KOPT-K1 (cell line): Measurements from ENCODE around the gene MIOX.

Source experiments
- H3K27ac ChIP-seq: fragments of 200-600 bp; sonication (generic); 2 replicates; pipeline ENCODE4 v1.5.1; 2016; ENCODE audit warnings: antibody characterized with exemption, mild to moderate bottlenecking, low read depth, low read length; ENCODE audit not compliant: poor library complexity, severe bottlenecking
- H3K36me3 ChIP-seq: fragments of 200-600 bp; sonication (generic); 2 replicates; pipeline ENCODE4 v1.5.1; 2017; ENCODE audit warnings: antibody characterized with exemption, mild to moderate bottlenecking, low read length, moderate library complexity; ENCODE audit not compliant: insufficient read depth
- H3K9me3 ChIP-seq: fragments of 200-600 bp; sonication (generic); 2 replicates; pipeline ENCODE4 v1.5.1; 2017; ENCODE audit warnings: antibody characterized with exemption, low read length, mild to moderate bottlenecking; ENCODE audit not compliant: insufficient read depth, poor library complexity, severe bottlenecking

Gene MIOX

DNA sequence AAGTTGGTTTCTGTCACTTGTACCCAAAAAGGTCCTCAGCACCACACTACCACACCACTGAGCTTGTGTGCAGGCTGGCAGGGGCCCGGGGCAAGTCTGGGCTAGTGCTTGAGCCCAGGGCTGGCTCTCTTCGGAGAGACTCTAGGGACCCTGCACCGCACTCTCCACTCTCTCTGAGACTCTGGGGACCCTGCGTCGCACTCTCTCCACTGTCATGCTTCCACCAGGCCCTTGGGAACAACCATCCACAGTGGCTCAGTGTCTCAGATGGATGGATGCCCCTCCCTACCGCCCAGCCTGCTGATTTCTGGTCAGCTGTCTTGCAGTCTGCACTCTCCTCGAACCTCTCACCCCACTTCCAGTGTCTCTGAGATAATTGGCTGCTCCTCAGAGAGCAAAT, 9.8 kb upstream of the MIOX start:
- Histone ChIP-seq H3K27ac (no peak overlapping the region), H3K36me3 (no peaks in the 10 kb centered on the region), H3K9me3 (no peaks in the 10 kb centered on the region)

DNA sequence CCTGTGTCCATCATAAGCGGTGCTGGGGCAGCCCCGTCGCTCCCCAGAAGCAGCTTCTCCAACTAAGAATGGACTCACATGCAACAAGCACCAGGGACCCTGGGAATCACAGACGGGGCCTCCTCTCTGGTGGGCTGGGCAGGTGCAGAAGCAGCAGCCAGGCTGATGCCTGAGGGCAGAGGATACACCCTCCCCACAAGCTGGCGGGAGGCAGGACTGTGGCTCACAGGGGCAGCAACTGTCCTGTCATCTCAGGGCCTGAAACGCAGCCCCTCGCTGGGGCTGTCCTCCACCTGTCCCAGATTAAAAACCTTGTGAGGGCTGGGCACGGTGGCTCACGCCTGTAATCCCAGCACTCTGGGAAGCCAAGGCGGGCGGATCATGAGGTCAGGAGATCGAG, 8.7 kb upstream of the MIOX start:
- H3K9me3 ChIP-seq = no peaks in the 10 kb centered on the region
- no peak overlapping the region for H3K27ac ChIP-seq
- H3K36me3 ChIP-seq = no peaks in the 10 kb centered on the region

DNA sequence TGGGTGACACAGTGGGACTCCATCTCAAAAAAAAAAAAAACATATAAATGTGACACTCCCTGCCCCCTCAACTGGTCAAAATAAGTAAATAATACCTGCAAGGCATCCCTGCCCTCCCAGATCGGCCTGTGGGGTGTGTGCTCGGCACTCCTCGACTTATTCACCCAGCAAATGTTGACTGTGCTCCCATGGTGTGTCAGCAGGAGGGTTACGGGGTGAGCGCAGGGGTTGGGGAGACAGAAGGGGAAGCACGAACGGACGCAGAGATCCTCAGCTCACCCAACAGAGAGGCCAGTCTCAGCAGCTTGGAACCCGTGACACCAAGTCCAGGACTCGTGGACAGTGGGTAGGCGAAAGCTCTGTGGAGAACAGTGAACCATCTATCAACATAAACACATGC, 6.9 kb upstream of the MIOX start:
- H3K9me3 ChIP-seq = no peaks in the 10 kb centered on the region
- H3K27ac ChIP-seq = no peak overlapping the region
- H3K36me3 ChIP-seq = no peaks in the 10 kb centered on the region

DNA sequence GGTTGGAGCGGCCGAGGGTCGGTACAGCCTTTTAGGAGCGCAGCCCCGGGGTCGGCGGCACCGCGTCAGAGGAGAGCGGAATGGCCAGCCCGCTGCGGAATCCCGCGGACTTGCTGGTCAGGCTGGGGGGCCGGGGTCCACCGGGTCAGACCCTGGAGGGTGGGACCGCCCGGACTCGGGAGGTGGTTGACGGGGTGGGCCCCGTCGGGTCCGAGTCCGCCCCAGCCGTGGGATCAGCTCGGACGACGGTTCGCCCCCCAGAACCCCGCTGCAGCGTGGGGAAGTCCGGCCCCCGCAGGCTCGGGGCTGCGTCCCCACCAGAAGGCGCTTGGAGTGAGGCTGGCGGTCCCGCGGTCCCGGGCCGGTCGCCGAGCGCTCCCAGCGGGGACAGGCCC, 5.6 kb upstream of the MIOX start:
- no peak overlapping the region for H3K27ac ChIP-seq
- no peaks in the 10 kb centered on the region for H3K36me3 ChIP-seq
- no peaks in the 10 kb centered on the region for H3K9me3 ChIP-seq

DNA sequence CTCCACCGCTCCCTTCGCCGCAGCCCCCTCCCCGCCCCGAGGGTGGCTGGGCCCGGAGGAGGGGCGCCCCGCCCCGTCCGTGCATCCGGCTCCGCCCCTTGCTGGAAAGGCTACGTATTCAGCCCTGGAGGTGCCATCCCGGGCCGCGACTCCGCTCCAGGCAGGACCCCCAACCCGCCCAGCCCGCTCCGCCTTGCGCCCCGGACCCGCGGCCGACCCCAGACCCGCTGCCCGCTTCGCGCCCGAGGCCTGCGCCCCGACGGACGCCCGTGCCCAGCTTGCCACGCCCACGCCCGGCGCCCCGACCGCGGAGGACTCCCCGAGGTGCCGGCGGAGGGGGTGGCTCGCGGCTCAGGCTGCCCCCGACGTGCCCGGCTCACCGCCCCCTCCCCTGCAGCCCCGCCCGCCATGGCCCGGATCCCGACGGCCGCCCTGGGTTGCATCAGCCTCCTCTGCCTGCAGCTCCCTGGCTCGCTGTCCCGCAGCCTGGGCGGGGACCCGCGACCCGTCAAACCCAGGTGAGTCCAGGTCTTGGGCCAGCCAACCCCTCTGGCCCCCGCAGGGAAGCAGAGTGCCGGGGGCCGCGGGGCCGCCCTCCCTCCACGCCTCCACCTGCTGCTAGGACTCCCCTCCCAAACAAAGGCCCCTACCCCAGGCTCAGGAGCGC, 5.1 kb upstream of the MIOX start, which contains the start of gene ADM2:
TSS of gene ADM2 (plus strand) at position 104 of the 667 bp plus-strand sequence. CDS start at position 409, 305 bp downstream.
- Histone ChIP-seq H3K36me3 (no peaks in the 10 kb centered on the region), H3K27ac (no peak within 1 kb of the TSS), H3K9me3 (no peaks in the 10 kb centered on the region)

DNA sequence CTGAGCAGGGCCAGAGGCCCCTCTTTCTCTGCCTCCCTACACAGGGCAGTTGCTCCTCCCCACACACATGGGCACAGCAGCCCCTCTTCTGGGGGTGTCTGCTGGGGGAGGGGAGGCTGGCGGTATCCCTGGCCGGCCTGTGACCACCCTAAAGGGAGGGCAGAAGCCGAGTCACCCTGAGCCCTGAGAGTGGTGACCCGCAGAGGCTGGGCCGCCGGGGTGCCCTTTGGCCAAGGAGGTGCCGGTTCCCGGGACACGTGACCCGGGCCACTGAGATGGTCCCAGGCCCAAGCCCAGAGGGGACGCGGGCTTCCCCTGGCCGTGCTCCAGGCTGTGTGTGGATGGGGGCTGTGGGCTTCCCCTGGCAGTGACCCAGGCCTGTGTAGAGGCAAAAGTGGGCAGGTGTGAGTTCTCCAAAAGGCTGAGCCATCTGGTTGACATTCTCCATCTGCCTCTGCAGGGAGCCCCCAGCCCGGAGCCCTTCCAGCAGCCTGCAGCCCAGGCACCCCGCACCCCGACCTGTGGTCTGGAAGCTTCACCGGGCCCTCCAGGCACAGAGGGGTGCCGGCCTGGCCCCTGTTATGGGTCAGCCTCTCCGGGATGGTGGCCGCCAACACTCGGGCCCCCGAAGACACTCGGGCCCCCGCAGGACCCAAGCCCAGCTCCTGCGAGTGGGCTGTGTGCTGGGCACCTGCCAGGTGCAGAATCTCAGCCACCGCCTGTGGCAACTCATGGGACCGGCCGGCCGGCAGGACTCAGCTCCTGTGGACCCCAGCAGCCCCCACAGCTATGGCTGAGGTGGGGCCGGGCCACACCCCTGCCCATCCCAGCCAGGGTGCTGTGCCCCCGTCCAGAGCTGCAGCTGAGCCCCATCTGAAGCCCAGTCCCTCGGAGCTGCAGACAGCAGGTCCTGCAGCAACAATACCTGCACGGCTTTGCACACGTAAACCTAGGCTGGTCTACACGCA, 4.3 kb upstream of the MIOX start:
- no peak overlapping the region for H3K27ac ChIP-seq
- H3K9me3 ChIP-seq = no peaks in the 10 kb centered on the region
- H3K36me3 ChIP-seq = no peaks in the 10 kb centered on the region

DNA sequence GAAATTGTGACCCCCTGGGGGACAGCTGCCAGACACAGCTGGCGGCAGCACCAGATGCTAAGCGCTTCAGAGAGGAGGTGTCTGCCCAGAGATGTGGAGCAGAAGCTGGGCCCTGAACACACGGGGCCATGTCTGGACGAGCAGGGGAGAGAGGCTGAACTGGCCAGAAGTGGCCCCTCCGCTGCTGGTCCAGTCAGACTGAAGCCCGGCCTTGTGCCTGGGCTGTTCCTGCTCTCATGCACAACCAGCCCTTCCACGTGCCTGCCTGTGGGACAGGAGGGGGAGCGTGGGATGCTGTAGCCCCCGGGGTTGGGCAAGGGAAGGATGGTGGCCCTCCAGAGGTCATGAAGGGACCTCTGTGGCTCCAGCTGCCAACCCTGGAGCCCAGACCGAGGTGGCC, 3.6 kb upstream of the MIOX start:
- Histone ChIP-seq H3K9me3 (no peaks in the 10 kb centered on the region), H3K27ac (no peak overlapping the region), H3K36me3 (no peaks in the 10 kb centered on the region)

DNA sequence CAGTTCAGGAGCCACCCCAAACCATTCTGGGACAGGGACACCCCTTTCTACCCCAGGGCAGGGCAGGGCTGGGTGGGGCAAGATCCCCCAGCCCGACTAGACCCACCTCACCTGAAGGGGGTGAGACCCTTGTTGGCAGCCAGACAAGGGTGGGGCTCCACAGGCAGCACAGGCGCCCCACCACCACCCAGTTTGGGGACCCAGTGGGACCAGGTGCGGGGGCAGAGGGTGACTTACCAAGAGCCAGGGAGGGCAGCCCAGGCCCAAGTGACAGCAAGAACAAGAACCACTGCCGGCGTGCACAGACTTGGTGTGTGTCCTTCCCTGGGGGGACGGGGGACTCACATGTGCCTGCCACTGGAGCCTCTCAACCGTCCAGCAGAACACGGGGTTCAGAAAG, 3.1 kb upstream of the MIOX start:
- H3K36me3 ChIP-seq = no peaks in the 10 kb centered on the region
- no peak overlapping the region for H3K27ac ChIP-seq
- no peaks in the 10 kb centered on the region for H3K9me3 ChIP-seq

DNA sequence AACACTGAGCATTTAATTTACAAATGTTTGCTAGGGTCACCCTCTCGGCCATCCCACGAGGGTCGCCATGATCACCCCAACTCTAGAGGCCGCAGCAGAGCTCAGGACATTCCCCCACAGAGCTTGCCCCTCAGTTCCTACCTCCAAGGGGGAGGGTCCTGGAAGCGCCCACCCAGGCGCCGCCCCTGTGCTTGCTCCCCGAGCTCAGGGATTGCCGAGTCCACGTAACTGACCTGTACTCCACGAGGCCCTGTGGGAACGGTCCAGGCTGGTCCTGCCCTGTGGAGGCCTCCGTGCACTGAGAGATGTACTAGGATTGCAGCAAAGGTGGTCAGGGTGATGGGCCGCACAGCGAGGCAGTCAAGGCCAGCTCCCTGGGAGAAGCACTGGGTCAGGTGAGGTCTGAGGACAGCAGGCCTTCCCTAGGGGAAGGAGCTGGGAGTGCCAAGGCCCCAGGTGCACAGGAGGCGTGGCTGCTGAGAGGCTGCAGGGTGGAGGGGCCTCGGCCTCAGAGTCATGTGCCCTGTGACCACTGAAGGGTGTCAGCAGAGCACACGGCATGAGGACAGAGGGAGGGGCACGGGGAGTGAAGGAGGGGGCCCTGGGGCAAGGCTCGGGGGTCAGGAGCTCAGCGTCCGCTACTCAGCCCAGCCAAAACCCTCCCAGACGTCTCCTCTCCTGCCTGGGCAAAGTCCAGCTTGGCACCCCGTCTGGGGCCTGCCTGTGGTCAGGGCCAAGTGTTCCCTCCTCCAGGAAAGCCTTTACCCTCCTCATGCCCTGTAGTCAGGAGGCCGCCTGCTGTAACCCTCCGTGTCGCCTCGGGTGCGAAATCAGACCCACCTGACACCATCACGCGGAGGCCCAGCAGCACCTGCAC, 2.4 kb upstream of the MIOX start:
- Histone ChIP-seq H3K27ac (no peak overlapping the region), H3K36me3 (no peaks in the 10 kb centered on the region), H3K9me3 (no peaks in the 10 kb centered on the region)

DNA sequence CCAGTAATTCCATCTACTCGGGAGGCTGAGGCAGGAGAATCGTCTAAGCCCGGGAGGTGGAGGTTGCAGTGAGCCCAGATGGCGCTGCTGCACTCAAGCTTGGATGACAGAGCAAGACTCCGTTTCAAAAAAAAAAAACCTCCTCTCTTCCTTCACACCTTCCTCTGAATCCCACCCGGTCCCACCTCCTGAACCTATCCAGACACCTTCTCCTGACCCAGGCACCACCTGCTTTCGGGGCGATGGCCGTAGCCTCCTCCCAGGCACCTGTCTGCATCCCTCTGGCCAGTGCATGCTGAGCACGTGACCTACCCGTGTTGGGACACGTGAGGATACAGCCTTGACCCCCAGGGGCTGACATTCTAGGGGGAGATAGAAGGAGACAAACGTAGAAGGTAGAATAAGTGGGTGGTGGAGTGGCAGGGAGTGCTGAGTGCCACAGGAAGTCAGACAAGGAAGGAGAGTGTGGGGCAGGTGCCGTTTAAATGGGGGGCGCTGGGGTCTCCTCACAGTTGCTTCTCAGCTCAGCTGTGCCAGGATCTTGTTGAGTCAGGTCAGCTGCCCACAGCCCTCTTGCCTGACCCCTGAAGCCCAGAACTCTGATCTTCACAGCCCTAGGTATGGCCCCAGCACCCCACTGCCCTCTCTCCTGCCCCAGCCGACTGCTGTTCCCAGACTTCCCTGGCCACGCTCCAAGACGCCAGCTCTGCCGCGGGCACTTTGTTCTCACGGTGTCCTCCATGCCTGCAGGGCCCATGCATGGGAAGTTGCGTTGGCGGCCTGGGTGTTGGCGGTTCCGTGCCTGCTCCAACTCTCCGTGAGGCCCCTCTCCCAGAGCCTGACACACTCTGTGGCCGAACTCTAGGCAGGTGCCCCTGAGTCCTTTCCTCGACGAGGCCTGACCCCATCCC, 1.2 kb upstream of the MIOX start:
- Histone ChIP-seq H3K36me3 (no peaks in the 10 kb centered on the region), H3K9me3 (no peaks in the 10 kb centered on the region), H3K27ac (no peak overlapping the region)

DNA sequence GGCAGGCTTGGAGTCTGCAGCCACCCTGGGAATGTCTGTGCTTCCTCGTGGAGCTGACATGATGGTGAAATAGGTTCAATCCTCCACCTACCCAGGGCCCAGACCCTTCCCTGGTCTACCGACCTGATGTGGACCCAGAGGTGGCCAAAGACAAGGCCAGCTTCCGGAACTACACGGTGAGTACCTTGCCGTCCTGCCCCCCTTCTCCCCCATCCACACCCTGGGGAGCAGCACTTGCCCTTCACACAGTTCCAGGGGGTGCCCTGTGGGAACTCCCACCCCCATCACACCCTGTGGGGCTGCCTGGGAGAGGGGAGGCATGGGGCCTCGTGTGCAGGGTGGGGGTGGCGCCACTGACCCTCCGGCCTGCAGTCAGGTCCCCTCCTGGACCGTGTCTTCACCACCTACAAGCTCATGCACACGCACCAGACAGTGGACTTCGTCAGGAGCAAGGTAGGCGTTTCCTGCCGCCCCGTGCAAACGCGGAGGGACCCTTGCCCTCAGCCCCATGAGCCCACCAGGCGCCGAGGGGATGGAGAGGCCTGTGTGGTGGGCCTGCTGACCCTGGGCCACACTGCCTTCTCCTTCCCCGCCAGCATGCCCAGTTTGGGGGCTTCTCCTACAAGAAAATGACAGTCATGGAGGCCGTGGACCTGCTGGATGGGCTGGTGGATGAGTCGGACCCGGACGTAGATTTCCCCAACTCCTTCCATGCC, 789 bp downstream of the MIOX start:
- H3K36me3 ChIP-seq = no peaks in the 10 kb centered on the region
- H3K9me3 ChIP-seq = no peaks in the 10 kb centered on the region
- no peak overlapping the region for H3K27ac ChIP-seq

DNA sequence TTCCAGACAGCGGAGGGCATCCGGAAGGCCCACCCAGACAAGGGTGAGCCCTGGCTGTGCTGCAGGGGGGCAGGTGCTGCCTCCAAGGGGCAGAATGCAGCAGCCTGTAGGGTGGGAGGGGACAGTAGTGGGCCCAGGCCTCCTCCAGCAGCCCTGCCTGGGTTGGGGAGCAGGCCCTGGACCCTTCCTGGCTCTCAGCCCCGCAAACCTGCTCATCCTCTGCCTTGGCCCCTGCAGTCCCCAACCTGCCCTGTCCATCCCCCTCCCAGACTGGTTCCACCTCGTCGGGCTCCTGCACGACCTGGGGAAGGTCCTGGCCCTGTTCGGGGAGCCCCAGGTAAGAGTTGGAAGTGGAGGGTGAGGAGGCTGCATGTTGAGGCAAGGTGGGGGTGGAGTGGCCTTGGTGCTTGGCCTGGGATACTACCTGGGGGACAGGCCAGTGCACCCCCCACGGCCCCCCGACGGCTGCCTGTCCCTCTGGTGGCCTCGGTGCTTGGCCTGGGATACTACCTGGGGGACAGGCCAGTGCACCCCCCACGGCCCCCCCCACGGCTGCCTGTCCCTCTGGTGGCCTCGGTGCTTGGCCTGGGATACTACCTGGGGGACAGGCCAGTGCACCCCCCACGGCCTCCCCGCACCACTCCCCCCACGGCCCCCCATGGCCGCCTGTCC, 1.5 kb downstream of the MIOX start:
- Histone ChIP-seq H3K27ac (no peak overlapping the region), H3K36me3 (no peaks in the 10 kb centered on the region), H3K9me3 (no peaks in the 10 kb centered on the region)

DNA sequence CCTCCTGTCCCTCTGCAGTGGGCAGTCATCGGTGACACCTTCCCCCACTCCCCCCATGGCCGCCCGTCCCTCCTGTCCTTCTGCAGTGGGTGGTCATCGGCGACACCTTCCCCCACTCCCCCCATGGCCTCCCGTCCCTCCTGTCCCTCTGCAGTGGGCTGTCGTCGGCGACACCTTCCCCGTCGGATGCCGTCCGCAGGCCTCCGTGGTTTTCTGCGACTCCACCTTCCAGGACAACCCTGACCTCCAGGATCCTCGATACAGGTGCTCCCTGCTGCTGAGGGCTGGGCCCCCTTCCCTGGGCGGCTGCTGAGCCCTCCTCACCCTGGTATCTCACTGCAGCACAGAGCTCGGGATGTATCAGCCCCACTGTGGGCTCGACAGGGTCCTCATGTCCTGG, 2.2 kb downstream of the MIOX start:
- H3K9me3 ChIP-seq = no peaks in the 10 kb centered on the region
- H3K27ac ChIP-seq = no peak overlapping the region
- no peaks in the 10 kb centered on the region for H3K36me3 ChIP-seq
